HepG2 (cell line): Measurements from ENCODE around the gene RAPGEF2. TPM values are rescaled to one million over a fixed set of nuclear protein-coding genes. Genes with fewer than 3 reads are reported as not detected.

Experiments used
- ATAC-seq: fragments of 200-7000 bp; cut with Tn5 transposase; 3 replicates; pipeline ENCODE4 v1.9.1; 2020; ENCODE audit warnings: mild to moderate bottlenecking, moderate library complexity
- BruUV-seq: library from RNA; stranded (reverse); fragments of 400-500 nt; replicated peaks from 2 replicates; lab custom pipeline; 2021; lab: Mats Ljungman, UMichigan
- CTCF ChIA-PET: fragments of 300-600 bp; formaldehyde crosslinking; extraction: SDS; loops from one replicate; lab custom pipeline; 2021; ENCODE audit warnings: low total read pairs, inconsistent platforms, low intra/inter-chr PET ratio; lab: Yijun Ruan, JAX
- POLR2A ChIA-PET: fragments of 350-600 bp; sonication (Branson Sonifier 250); formaldehyde crosslinking; loops from one replicate; lab custom pipeline; 2020; ENCODE audit warnings: antibody characterized with exemption, inconsistent platforms; lab: Yijun Ruan, JAX
- DNase-seq: peaks from one replicate; pipeline ENCODE4 v3.0.0-alpha.2; 2015; ENCODE audit warnings: low spot score
- FAIRE-seq: peaks from 3 replicates; lab custom pipeline; 2011; peaks lifted over from hg19 to GRCh38; lab: Jason Lieb, UNC
- H2AFZ ChIP-seq: one replicate; pipeline ENCODE4 v1.6.1; 2011; ENCODE audit warnings: low read length, inconsistent platforms
- H3K27ac ChIP-seq: fragments of 300-600 bp; 3 replicates; pipeline ENCODE4 v1.8.0; 2011; ENCODE audit warnings: mixed run types, mild to moderate bottlenecking, mixed read lengths, low read length, inconsistent platforms; ENCODE audit not compliant: insufficient read depth; ENCODE audit errors: extremely low read length
- H3K27me3 ChIP-seq, 2 experiments: fragments of 200-600 bp in 1 of 2; 2 replicates in 1 of 2; 3 replicates in 1 of 2; pipeline versions ENCODE4 v1.6.0 to v1.8.0; 2011; ENCODE audit warnings: low read length in 2 of 2, mild to moderate bottlenecking in 2 of 2, moderate library complexity in 2 of 2, inconsistent platforms in 1 of 2; ENCODE audit not compliant: insufficient read depth in 2 of 2, control insufficient read depth in 1 of 2
- H3K36me3 ChIP-seq, 2 experiments: fragments of 200-600 bp in 1 of 2; replicated peaks in 1 of 2; 2 replicates in 1 of 2; 3 replicates in 1 of 2; pipeline versions ENCODE4 v1.5.1 to v1.8.0; 2011; ENCODE audit warnings: low read length in 2 of 2, inconsistent platforms in 1 of 2; ENCODE audit not compliant: insufficient read depth in 2 of 2, control insufficient read depth in 1 of 2
- H3K4me1 ChIP-seq: 2 replicates; pipeline ENCODE4 v1.5.1; 2012; ENCODE audit warnings: low read length, inconsistent platforms; ENCODE audit not compliant: insufficient read depth
- H3K4me2 ChIP-seq: 2 replicates; pipeline ENCODE4 v1.6.0; 2011; ENCODE audit warnings: low read depth, low read length, inconsistent platforms
- H3K4me3 ChIP-seq, 3 experiments: fragments of 200-600 bp in 1 of 3; sonication (generic), shearing (Covaris generic) in 1 of 3; replicated peaks in 1 of 3; 2 replicates each; pipeline ENCODE4 v1.5.1; 2011 to 2016; ENCODE audit warnings: low read length in 3 of 3, inconsistent platforms in 2 of 3, low read depth in 2 of 3, mild to moderate bottlenecking in 2 of 3, control low read depth in 1 of 3, mixed read lengths in 1 of 3; ENCODE audit not compliant: insufficient read depth in 1 of 3
- H3K79me2 ChIP-seq: one replicate; pipeline ENCODE4 v1.6.1; 2011; ENCODE audit warnings: low read length, inconsistent platforms; ENCODE audit not compliant: insufficient read depth
- H3K9ac ChIP-seq: 2 replicates; pipeline ENCODE4 v1.6.0; 2011; ENCODE audit warnings: mild to moderate bottlenecking, low read depth, low read length, inconsistent platforms; ENCODE audit not compliant: insufficient read depth
- H3K9me3 ChIP-seq: 2 replicates; pipeline ENCODE4 v1.5.1; 2012; ENCODE audit warnings: mild to moderate bottlenecking, low read length
- H4K20me1 ChIP-seq: 2 replicates; pipeline ENCODE4 v1.6.0; 2011; ENCODE audit warnings: inconsistent platforms, mild to moderate bottlenecking, low read length, moderate library complexity; ENCODE audit not compliant: insufficient read depth
- ATF7 ChIP-seq, 2 experiments: fragments of 450-650 bp in 1 of 2; sonication (generic) in 1 of 2; formaldehyde crosslinking in 1 of 2; IDR thresholded peaks; 2 replicates each; pipeline versions ENCODE4 v1.4.0 to v1.6.1; 2016 to 2020; ENCODE audit warnings: antibody characterized with exemption in 1 of 2, mild to moderate bottlenecking in 1 of 2, missing genetic modification reagents in 1 of 2
- HOXA7 ChIP-seq: sonication (generic); formaldehyde crosslinking; IDR thresholded peaks from 2 replicates; pipeline ENCODE4 v1.8.1; 2022; ENCODE audit warnings: mild to moderate bottlenecking, missing genetic modification reagents, moderate library complexity
- IKZF1 ChIP-seq: fragments of 450-650 bp; IDR thresholded peaks from 2 replicates; pipeline ENCODE4 v1.7.1; 2016
- JUNB ChIP-seq: sonication (generic); formaldehyde crosslinking; IDR thresholded peaks from 2 replicates; pipeline ENCODE4 v1.8.0; 2022; ENCODE audit warnings: missing genetic modification reagents, mild to moderate bottlenecking, borderline replicate concordance
- MAF1 ChIP-seq: sonication (generic); formaldehyde crosslinking; IDR thresholded peaks from 2 replicates; pipeline ENCODE4 v1.5.0; 2020; ENCODE audit warnings: missing genetic modification reagents, borderline replicate concordance
- MIER3 ChIP-seq: IDR thresholded peaks from 2 replicates; pipeline ENCODE4 v1.6.1; 2016; ENCODE audit warnings: missing compliant biosample characterization, borderline replicate concordance
- SP4 ChIP-seq: sonication (generic); formaldehyde crosslinking; IDR thresholded peaks from 2 replicates; pipeline ENCODE4 v1.8.1; 2023; ENCODE audit warnings: mild to moderate bottlenecking, missing genetic modification reagents
- ZNF513 ChIP-seq: sonication (generic); formaldehyde crosslinking; conservative IDR thresholded peaks from 2 replicates; pipeline ENCODE4 v1.5.0; 2020; ENCODE audit warnings: missing genetic modification reagents
- ZNF737 ChIP-seq: sonication (generic); formaldehyde crosslinking; IDR thresholded peaks from 2 replicates; pipeline ENCODE4 v1.5.0; 2020; ENCODE audit warnings: missing genetic modification reagents, mild to moderate bottlenecking, borderline replicate concordance
- WGBS: methylation state at CpG from one replicate; pipeline ENCODE4 v1.1.6; 2017; ENCODE audit warnings: low lambda C conversion rate; 5-methylcytosine and 5-hydroxymethylcytosine counted together
- in situ Hi-C: cut with HindIII; loops from 2 replicates; pipeline ENCODE4 v1.10.0; 2017; ENCODE audit warnings: low pct_unique_long_range_greater_than_20kb; ENCODE audit not compliant: extremely low pct_ligation_motif_present
- intact Hi-C: fragments of 100-400 bp; cut with micrococcal nuclease; formaldehyde crosslinking; loops from one replicate; pipeline ENCODE4 v1.10.0; 2022; ENCODE audit not compliant: unreplicated experiment
- polyA plus RNA-seq, 8 experiments: library from polyadenylated mRNA; depleted of rRNA in 3 of 8; stranded (reverse) in 7 of 8; unstranded in 1 of 8; fragments of >200 nt; fragmentation: Illumina TruSeq in 4 of 8; extraction: Trizol in 4 of 8; gene quantifications; 2 replicates each; pipeline versions ENCODE4 v1.2.1 to v1.2.3, GENCODE V29; 2011 to 2016; ENCODE audit warnings: low read depth in 4 of 8, missing spikeins in 1 of 8, mixed read lengths in 1 of 8; ENCODE audit not compliant: insufficient read depth in 1 of 8
- total RNA-seq, 5 experiments: library from RNA; depleted of rRNA; stranded (reverse); fragments of >200 nt; fragmentation: Illumina TruSeq; extraction: Trizol; gene quantifications; 2 replicates each; pipeline ENCODE4 v1.2.3, GENCODE V29; 2016; ENCODE audit warnings: low read depth in 1 of 5

The RAPGEF2 gene
- total and polyA plus RNA-seq, 2 of the 13 experiments (the other 11 are each of a cell fraction or from before 2014, with no cell fraction given), result 19.2 to 23.0 TPM

GRCh38 chr4:159308566-159309340 is 205.9 kb downstream of the RAPGEF2 start:
- ATAC-seq, result no peak
- Histone ChIP-seq H3K4me2 (no peak overlapping the region), H4K20me1 (no peaks in the 10 kb centered on the region), H3K9me3 (no peaks in the 10 kb centered on the region), H3K27ac (no peak overlapping the region), H3K4me1 (no peaks in the 10 kb centered on the region), H3K4me3 (no peak overlapping the region), H2AFZ (no peak overlapping the region), H3K36me3 (no peaks in the 10 kb centered on the region)
- CTCF ChIA-PET, result no interaction called here
- no peak for DNase-seq
- in situ Hi-C loops, result no loop called here
- WGBS, result over 99% methylated on average over 4 of the region's 4 CpGs
- TF ChIP-seq IKZF1 (no peak), HOXA7 (CRISPR knock-in tag) (no peak), ZNF737 (no peak), ATF7 (IDR thresholded peaks at IDR 0.05) (no peak), ATF7 (CRISPR knock-in tag; IDR thresholded peaks at IDR 0.05) (no peak), MAF1 (CRISPR knock-in tag) (no peak), MIER3 (CRISPR knock-in tag) (no peak), SP4 (CRISPR knock-in tag) (no peak), ZNF513 (CRISPR knock-in tag) (no peak), JUNB (no peak)
- TF ChIP-seq, all 625 proteins: peak for 0
- no peak for FAIRE-seq
- intact Hi-C loops, result no loop called here
- Histone ChIP-seq H3K9ac (no peak overlapping the region), H3K79me2 (no peaks in the 10 kb centered on the region), H3K27me3 (no peaks in the 10 kb centered on the region)
- no TSS peak for BruUV-seq
- POLR2A ChIA-PET, result no interaction called here
